ENCODE measurements around the gene HGFAC.
"Not testable (repeated sequence)": the region's sequence is repeated elsewhere in the genome, so short reads cannot be mapped to it uniquely, and the experiment has no call there.

HGFAC gene

GRCh38 chr4:3442959-3443749 is 1.4 kb downstream of the HGFAC start:
- peak; percentile 33 for DNase-seq (ENCODE audit: low read depth)

- no peak for DNase-seq (ENCODE audit: low read depth)
These were observed 2.1 kb downstream of the HGFAC start for GRCh38 chr4:3443750-3444309.

GRCh38 chr4:3444351-3445110 is 2.8 kb downstream of the HGFAC start:
- DNase-seq (ENCODE audit: low read depth), result no peak

- DNase-seq (ENCODE audit: low read depth), result no peak
These were observed 3.5 kb downstream of the HGFAC start for GRCh38 chr4:3445111-3445820.

DNA sequence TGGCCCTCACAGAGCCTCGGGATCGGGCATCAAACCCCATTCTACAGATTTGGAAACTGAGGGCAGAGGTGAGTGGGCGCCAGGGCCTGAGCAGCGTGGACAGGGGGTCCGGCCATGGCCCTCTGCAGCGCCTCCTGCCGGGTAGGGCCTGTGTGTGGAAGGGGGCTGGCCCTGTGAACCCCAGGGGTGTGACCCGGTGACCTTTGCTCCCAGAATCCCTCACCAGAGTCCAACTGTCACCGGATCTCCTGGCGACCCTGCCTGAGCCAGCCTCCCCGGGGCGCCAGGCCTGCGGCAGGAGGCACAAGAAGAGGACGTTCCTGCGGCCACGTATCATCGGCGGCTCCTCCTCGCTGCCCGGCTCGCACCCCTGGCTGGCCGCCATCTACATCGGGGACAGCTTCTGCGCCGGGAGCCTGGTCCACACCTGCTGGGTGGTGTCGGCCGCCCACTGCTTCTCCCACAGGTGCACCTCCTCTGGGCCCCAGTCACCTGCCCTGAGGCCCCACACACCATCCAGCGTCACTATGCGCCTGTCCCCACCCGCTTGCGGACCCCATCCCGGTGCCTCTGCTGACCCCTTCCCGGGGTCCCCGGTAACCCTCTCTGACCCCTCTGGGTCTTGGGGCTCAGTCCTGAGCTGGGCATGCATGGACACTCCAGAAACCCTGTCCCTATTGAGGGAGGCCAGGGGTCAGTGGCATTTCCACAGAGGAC is 4.2 kb downstream of the HGFAC start:
- DNase-seq (ENCODE audit: low read depth), result no peak

GRCh38 chr4:3446631-3447320 is 5.0 kb downstream of the HGFAC start:
- DNase-seq (ENCODE audit: low read depth), result no peak

DNA sequence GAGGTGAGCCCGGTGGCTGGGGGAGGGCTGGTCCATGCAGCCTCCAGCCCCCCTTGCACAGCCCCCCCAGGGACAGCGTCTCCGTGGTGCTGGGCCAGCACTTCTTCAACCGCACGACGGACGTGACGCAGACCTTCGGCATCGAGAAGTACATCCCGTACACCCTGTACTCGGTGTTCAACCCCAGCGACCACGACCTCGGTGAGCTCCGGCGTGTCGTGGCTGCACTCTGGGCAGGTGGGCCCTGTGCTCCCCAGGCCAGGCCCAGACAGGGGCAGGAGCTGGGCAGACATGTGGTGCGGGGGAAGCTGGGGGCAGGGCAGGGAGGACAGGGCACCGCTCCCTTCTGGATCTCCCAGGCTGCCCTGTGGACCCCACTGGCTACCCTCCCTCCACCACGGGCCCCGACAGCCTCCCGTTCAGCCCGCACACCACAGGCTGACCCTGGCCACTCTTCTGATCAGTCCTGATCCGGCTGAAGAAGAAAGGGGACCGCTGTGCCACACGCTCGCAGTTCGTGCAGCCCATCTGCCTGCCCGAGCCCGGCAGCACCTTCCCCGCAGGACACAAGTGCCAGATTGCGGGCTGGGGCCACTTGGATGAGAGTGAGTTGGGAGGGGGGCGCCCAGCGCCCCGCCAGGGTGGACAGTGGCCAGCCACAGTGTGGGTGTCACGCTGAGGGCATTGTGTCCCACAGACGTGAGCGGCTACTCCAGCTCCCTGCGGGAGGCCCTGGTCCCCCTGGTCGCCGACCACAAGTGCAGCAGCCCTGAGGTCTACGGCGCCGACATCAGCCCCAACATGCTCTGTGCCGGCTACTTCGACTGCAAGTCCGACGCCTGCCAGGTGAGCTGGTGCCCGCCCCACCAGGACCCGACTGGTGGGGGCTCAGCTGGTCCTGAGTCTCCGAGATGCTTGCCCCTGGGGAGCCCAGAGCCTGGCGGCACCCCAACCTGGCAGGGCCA is 5.9 kb downstream of the HGFAC start:
- no peak for DNase-seq (ENCODE audit: low read depth)

- DNase-seq (ENCODE audit: low read depth), result no peak
These were observed 7.3 kb downstream of the HGFAC start for GRCh38 chr4:3449047-3449573.

- no peak for DNase-seq (ENCODE audit: low read depth)
These were observed 8.1 kb downstream of the HGFAC start for GRCh38 chr4:3449574-3450534.

DNA sequence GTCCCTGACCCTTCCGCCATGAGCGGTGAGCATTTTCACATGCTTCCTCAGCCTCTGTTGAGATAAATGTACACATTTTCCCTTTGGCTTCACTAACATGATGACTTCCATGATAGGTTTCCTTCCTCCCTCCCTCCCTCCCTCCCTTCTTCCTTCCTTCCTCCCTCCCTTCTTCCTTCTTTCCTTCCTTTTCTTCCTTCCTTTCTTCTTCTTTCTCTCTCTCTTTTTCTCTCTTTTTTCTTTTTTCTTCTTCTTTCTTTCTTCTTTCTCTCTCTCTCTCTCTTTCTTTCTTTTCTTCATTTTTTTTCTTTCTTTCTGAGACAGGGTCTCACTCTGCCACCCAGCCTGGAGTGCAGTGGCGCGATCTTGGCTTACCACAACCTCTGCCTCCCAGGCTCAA is 8.9 kb downstream of the HGFAC start:
- DNase-seq (ENCODE audit: low read depth), result no peak

DNA sequence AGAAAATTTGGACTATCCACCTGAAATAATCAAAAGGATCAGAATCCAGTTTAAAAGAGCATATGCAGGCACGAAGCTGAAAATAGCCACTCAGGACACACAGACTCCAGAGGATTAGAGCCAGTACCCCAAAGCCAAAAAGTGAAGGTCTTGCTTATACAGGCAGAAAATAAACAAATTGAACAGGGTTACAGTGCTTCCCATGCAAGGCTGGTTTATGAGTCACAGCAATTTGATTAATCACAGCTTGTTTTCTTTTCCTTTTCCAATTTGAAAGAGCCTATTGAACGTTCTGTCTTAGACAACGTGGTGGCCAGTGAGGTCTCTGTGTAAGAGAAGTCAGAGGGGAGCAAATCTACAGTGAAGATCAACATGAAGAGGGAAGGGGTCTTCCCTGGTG is 10.2 kb downstream of the HGFAC start:
- DNase-seq (ENCODE audit: low read depth), result no peak

GRCh38 chr4:3452376-3452775 is 10.6 kb downstream of the HGFAC start:
- DNase-seq (ENCODE audit: low read depth), result no peak

GRCh38 chr4:3455596-3455995 is 13.8 kb downstream of the HGFAC start:
- not testable (repeated sequence) for DNase-seq (ENCODE audit: low read depth)

DNA sequence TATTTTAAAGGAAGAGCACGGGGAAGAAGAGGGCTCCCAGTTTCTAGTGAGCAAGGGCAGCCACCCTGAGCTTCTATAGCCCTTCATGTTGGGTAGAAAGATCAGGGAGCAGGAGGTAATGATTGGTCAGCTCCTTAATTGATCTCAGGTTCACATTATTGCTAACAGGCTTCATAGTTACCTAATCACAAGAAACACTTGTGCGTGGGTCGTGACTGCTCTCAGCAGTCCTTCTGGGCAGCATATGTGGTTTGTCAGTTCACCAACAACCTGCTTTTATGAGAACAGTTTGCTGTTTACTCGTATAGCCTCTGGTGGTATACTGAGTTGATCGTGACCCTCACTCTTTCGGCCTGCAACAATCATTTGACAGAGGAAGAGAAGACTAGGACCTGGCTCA is 16.6 kb downstream of the HGFAC start:
- DNase-seq (ENCODE audit: low read depth), result no peak

GRCh38 chr4:3459156-3459555 is 17.4 kb downstream of the HGFAC start:
- DNase-seq (ENCODE audit: low read depth), result not testable (repeated sequence)

- DNase-seq (ENCODE audit: low read depth), result no peak
These were observed 19.2 kb downstream of the HGFAC start for GRCh38 chr4:3460926-3461325.

- no peak for DNase-seq (ENCODE audit: low read depth)
These were observed 19.9 kb downstream of the HGFAC start for GRCh38 chr4:3461515-3462291.

DNA sequence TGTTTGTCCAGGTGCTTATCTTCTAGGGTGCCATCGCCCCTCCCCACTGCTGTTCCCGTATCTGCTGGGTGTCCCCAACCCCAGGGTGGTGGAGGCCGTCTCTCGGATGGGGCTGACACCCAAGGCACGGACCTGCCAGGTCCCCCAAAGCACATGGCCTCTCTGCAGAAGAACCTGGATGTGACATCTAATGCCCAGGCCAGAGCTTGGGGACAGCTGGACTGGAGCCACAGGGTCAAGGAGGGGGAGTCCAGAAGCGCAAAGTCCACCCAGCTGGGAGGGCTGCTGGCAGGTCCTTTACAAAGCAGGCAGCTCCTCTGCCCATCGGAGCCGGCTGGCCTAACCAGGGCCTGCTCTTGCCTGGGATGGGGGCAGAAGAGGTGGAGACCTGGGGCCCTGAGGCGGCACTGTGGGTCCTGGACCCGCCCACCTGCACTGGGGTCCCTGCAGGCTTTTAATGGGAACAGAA is 20.6 kb downstream of the HGFAC start:
- DNase-seq (ENCODE audit: low read depth), result no peak

Data from stimulated activated CD8-positive, alpha-beta memory T cell treated with anti-CD3 and anti-CD28 coated beads, Interleukin-12 subunit alpha, Interleukin-12 subunit beta, amount 100 ng/mL, for 1 hour (primary cell).